HCT116 (cell line): ENCODE results near the gene RFPL2. TPM values are rescaled to one million over a fixed set of nuclear protein-coding genes. Genes with fewer than 3 reads are reported as not detected.
"Not testable (repeated sequence)": the region's sequence is repeated elsewhere in the genome, so short reads cannot be mapped to it uniquely, and the experiment has no call there.

Experiments used
- ATAC-seq: fragments of 200-7000 bp; cut with Tn5 transposase; 2 replicates; pipeline ENCODE4 v1.9.1; 2020; ENCODE audit warnings: mild to moderate bottlenecking, moderate library complexity
- BruUV-seq: library from RNA; stranded (reverse); fragments of 400-500 nt; replicated peaks from 2 replicates; lab custom pipeline; 2021; lab: Mats Ljungman, UMichigan
- CTCF ChIA-PET: fragments of 300-600 bp; sonication (Branson Sonifier 250); formaldehyde crosslinking; loops from one replicate; lab custom pipeline; 2021; ENCODE audit warnings: antibody characterized with exemption; lab: Charles Lee
- POLR2A ChIA-PET: fragments of 300-600, 350-600 bp; sonication (Branson Sonifier 250); formaldehyde crosslinking; loops from one replicate; lab custom pipeline; 2021; ENCODE audit warnings: antibody characterized with exemption; lab: Charles Lee
- RAD21 ChIA-PET, 2 experiments: fragments of 300-600 bp; sonication (Branson Sonifier 250); formaldehyde crosslinking; loops; one replicate each; lab custom pipeline; 2023; ENCODE audit warnings: low total read pairs in 2 of 2; ENCODE audit not compliant: uncharacterized antibody in 2 of 2, unreplicated experiment in 2 of 2, low non-redundant PET in 1 of 2; lab: Charles Lee
- DNase-seq: peaks from one replicate; pipeline ENCODE4 v3.0.0-alpha.2; 2010; ENCODE audit warnings: low read depth, low spot score
- H2AFZ ChIP-seq: fragments of 200-600 bp; shearing (Covaris generic), sonication (generic); 2 replicates; pipeline ENCODE4 v1.6.1; 2017; ENCODE audit warnings: low read depth, mixed run types, mixed read lengths, antibody characterized with exemption, low read length; ENCODE audit not compliant: poor library complexity, severe bottlenecking
- H3K27ac ChIP-seq: 2 replicates; pipeline ENCODE4 v1.5.1; 2012; ENCODE audit warnings: low read depth, low read length
- H3K27me3 ChIP-seq: fragments of 200-600 bp; sonication (generic); 2 replicates; pipeline ENCODE4 v1.6.1; 2016; ENCODE audit warnings: mixed run types, low read length, mixed read lengths; ENCODE audit not compliant: insufficient read depth
- H3K36me3 ChIP-seq, 2 experiments: fragments of 200-500 bp in 1 of 2; fragments of 200-600 bp in 1 of 2; sonication (Bioruptor generic) in 1 of 2; sonication (generic) in 1 of 2; 2 replicates each; pipeline versions ENCODE4 v1.5.1 to v1.6.1; 2014 to 2016; ENCODE audit warnings: low read length in 2 of 2, inconsistent platforms in 1 of 2, mixed read lengths in 1 of 2, mixed run types in 1 of 2; ENCODE audit not compliant: insufficient read depth in 2 of 2, control insufficient read depth in 1 of 2
- H3K4me1 ChIP-seq, 2 experiments: fragments of 200-600 bp in 1 of 2; sonication (generic) in 1 of 2; 2 replicates each; pipeline versions ENCODE4 v1.5.1 to v1.6.1; 2012 to 2017; ENCODE audit warnings: low read length in 2 of 2, inconsistent platforms in 1 of 2, mild to moderate bottlenecking in 1 of 2, mixed read lengths in 1 of 2, mixed run types in 1 of 2, moderate library complexity in 1 of 2; ENCODE audit not compliant: insufficient read depth in 2 of 2, control insufficient read depth in 1 of 2
- H3K4me2 ChIP-seq: fragments of 200-600 bp; sonication (generic); 2 replicates; pipeline ENCODE4 v1.6.1; 2017; ENCODE audit warnings: mixed run types, low read length, mixed read lengths
- H3K4me3 ChIP-seq, 2 experiments: fragments of 200-600 bp in 1 of 2; sonication (generic) in 1 of 2; replicated peaks in 1 of 2; 2 replicates each; pipeline ENCODE4 v1.5.1; 2011 to 2016; ENCODE audit warnings: low read length in 2 of 2, control low read depth in 1 of 2, low read depth in 1 of 2, mild to moderate bottlenecking in 1 of 2, mixed read lengths in 1 of 2, mixed run types in 1 of 2
- H3K79me2 ChIP-seq: fragments of 200-600 bp; sonication (generic); 2 replicates; pipeline ENCODE4 v1.6.1; 2017; ENCODE audit warnings: mild to moderate bottlenecking, mixed run types, low read length, moderate library complexity, mixed read lengths; ENCODE audit not compliant: insufficient read depth
- H3K9ac ChIP-seq: fragments of 200-600 bp; sonication (generic); 2 replicates; pipeline ENCODE4 v1.6.1; 2016; ENCODE audit warnings: low read length, mixed read lengths
- H3K9me2 ChIP-seq: fragments of 200-600 bp; sonication (generic), shearing (Covaris generic); 2 replicates; pipeline ENCODE4 v1.6.1; 2017; ENCODE audit warnings: mixed run types, mild to moderate bottlenecking, moderate library complexity; ENCODE audit not compliant: insufficient read depth
- H3K9me3 ChIP-seq, 2 experiments: fragments of 200-500 bp in 1 of 2; fragments of 200-600 bp in 1 of 2; sonication (Bioruptor generic) in 1 of 2; sonication (generic) in 1 of 2; 2 replicates each; pipeline ENCODE4 v1.6.1; 2014 to 2017; ENCODE audit warnings: low read length in 2 of 2, mixed read lengths in 2 of 2, inconsistent platforms in 1 of 2, low read depth in 1 of 2, mild to moderate bottlenecking in 1 of 2, mixed run types in 1 of 2, moderate library complexity in 1 of 2; ENCODE audit not compliant: control insufficient read depth in 1 of 2, insufficient read depth in 1 of 2
- H4K20me1 ChIP-seq: fragments of 200-600 bp; sonication (generic), shearing (Covaris generic); 2 replicates; pipeline ENCODE4 v1.6.1; 2017; ENCODE audit warnings: mixed run types, mild to moderate bottlenecking, moderate library complexity; ENCODE audit not compliant: insufficient read depth
- intact Hi-C: fragments of 100-400 bp; cut with micrococcal nuclease; formaldehyde crosslinking; loops from 2 replicates; pipeline ENCODE4 v1.10.0; 2022
- total RNA-seq: library from RNA; stranded (reverse); gene quantifications from one replicate; pipeline ENCODE4 v1.2.1, GENCODE V29; 2021; ENCODE audit not compliant: unreplicated experiment
- TF ChIP-seq, protein P1 (sequence below), 3 experiments: fragments of 200-600 bp in 1 of 3; sonication (generic) in 1 of 3; IDR thresholded peaks in 2 of 3; conservative IDR thresholded peaks in 1 of 3; 2 replicates each; pipeline ENCODE4 v1.5.1; 2012 to 2017; ENCODE audit warnings: low read depth in 2 of 3, low read length in 2 of 3, antibody characterized with exemption in 1 of 3, borderline replicate concordance in 1 of 3, control low read depth in 1 of 3, mild to moderate bottlenecking in 1 of 3, mixed read lengths in 1 of 3, mixed run types in 1 of 3, moderate library complexity in 1 of 3; ENCODE audit not compliant: insufficient read depth in 1 of 3

Gene RFPL2
- total RNA-seq, 1 experiment from 2014 or later = 0.61 TPM

DNA sequence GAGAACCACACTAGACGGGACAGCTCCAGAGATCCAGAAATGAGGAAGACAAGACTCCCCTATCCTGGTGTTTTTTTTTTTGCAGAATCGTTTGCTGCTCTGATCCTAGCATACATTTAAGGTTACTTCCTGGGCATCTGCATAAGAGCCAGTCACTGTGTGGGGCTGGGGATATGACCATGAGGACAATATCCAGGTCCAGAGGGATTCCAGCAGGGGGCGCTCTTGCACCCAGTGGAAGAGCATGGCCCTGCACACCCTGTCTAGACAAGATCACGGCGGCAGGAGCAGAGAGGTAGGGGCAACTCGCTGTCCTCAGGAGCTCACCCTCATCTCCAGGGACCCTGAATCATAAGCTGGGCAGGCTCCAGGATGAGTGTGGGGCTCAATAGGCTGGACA is 64.2 kb downstream of the RFPL2 start:
- peaks cover 7 to 31% of the 10 kb centered on the region in 2 experiments for H3K4me1 ChIP-seq
- intact Hi-C loops, DNase-seq, H3K27me3 ChIP-seq, BruUV-seq, H3K9me2 ChIP-seq, H3K79me2 ChIP-seq, CTCF ChIA-PET, H3K9me3 ChIP-seq, RAD21 ChIA-PET, H4K20me1 ChIP-seq, H3K27ac ChIP-seq, H3K4me2 ChIP-seq, H3K9ac ChIP-seq, H3K4me3 ChIP-seq, H2AFZ ChIP-seq, H3K36me3 ChIP-seq, POLR2A ChIA-PET: not testable (repeated sequence)
- TF ChIP-seq, protein P1, sequence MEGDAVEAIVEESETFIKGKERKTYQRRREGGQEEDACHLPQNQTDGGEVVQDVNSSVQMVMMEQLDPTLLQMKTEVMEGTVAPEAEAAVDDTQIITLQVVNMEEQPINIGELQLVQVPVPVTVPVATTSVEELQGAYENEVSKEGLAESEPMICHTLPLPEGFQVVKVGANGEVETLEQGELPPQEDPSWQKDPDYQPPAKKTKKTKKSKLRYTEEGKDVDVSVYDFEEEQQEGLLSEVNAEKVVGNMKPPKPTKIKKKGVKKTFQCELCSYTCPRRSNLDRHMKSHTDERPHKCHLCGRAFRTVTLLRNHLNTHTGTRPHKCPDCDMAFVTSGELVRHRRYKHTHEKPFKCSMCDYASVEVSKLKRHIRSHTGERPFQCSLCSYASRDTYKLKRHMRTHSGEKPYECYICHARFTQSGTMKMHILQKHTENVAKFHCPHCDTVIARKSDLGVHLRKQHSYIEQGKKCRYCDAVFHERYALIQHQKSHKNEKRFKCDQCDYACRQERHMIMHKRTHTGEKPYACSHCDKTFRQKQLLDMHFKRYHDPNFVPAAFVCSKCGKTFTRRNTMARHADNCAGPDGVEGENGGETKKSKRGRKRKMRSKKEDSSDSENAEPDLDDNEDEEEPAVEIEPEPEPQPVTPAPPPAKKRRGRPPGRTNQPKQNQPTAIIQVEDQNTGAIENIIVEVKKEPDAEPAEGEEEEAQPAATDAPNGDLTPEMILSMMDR (IDR thresholded peaks at IDR 0.05 in 2 of 3, conservative IDR thresholded peaks at IDR 0.05 in 1 of 3; ENCODE audit: borderline replicate concordance in 1 of 3, insufficient read depth in 1 of 3, low read depth in 2 of 3, low read length in 2 of 3) = peak; percentile 11 to 40 (median 37); a peak in 3 of 6 replicates
- ATAC-seq = peak; percentile 75

Other genes starting within 250 kb of the RFPL2 start
- 0.32 TPM for gene SLC5A1, start 161.8 kb downstream of the RFPL2 start, total RNA-seq
- gene C22orf42, start 45.8 kb downstream of the RFPL2 start, total RNA-seq = not detected
- gene SLC5A4, start 50.3 kb upstream of the RFPL2 start, total RNA-seq = 0.22 TPM
- not detected for gene RFPL3, start 152.8 kb upstream of the RFPL2 start, total RNA-seq
- 50.9 TPM for gene RTCB, start 207.2 kb upstream of the RFPL2 start, total RNA-seq